ENCODE results near the gene ACSF2.

GRCh38 chr17:50514388-50514787, 88.4 kb downstream of the ACSF2 start:
- TF ChIP-seq CTCF (IDR thresholded peaks at IDR 0.05; ENCODE audit: extremely low read depth in 1 of 2, insufficient read depth in 1 of 2, low read depth in 1 of 2, low read length in 2 of 2) (no peak), POLR2A (IDR thresholded peaks at IDR 0.05; ENCODE audit: low read depth, low read length) (no peak), POLR2AphosphoS5 (IDR thresholded peaks at IDR 0.05; ENCODE audit: insufficient read depth, low read depth, low read length) (no peak), EZH2 (IDR thresholded peaks at IDR 0.05; ENCODE audit: borderline replicate concordance, low read depth, low read length, severe bottlenecking) (no peak), JUN (IDR thresholded peaks at IDR 0.05; ENCODE audit: borderline replicate concordance, insufficient read depth, insufficient read length, low read depth) (no peak), GATA2 (IDR thresholded peaks at IDR 0.05; ENCODE audit: insufficient read depth, insufficient read length, low read depth, low read length) (no peak), MAX (IDR thresholded peaks at IDR 0.05; ENCODE audit: insufficient read depth, insufficient read length) (no peak), FOS (IDR thresholded peaks at IDR 0.05; ENCODE audit: borderline replicate concordance, insufficient read depth, low read length) (no peak)

Measured in endothelial cell of umbilical vein (primary cell).